ENCODE measurements around the gene D2HGDH. TPM values are rescaled to one million over a fixed set of nuclear protein-coding genes. Genes with fewer than 3 reads are reported as not detected.

Gene D2HGDH
- total and polyA plus RNA-seq, 2 of the 13 experiments (the other 11 are each of a cell fraction or from before 2014, with no cell fraction given): 19.2 to 20.3 TPM

DNA sequence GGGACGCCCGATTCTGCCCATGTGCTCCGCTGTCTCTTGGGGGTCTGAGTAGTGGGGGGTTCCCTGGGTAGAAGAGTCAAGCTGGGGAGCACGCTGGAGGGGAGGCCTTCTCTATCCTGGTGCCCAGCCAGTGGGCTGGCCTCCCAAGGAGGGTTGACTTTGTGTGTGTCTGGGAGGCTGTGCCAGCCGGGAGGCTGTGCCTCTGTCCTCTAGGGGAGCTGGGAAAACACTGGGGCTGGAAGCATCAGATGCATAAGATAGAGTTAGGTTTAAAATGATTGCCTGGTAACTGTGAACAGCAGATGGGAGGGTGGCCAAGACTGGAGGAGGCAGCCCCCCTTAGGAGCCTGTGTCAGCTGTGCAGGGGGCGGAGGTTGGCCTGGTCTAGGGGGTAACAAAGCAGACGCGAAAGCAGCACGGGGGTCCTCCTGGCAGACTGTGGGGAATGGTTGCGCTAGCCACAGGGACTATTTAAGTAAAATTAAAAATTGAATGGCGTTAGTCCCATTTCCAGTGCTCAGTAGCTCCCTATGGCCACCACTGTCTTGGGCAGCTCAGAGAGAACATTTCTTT is 31.3 kb upstream of the D2HGDH start:
- ATAC-seq: peak; percentile 10
- ChIA-PET CTCF (ENCODE audit: low intra/inter-chr PET ratio, low total read pairs) (no interaction called here), POLR2A (interaction anchor here (1.1 to 7.5 kb wide), 10 partner anchors 13 to 187 kb away, joined by 3 to 234 read pairs (median 16); partner anchors contain the start of genes D2HGDH, DTYMK and NEU4)
- H3K27me3 ChIP-seq (ENCODE audit: control insufficient read depth in 1 of 2, insufficient read depth in 2 of 2, low read length in 2 of 2): no peaks in the 10 kb centered on the region
- peaks cover 13% of the 10 kb centered on the region; the same call in 1 of the 2 replicates for H3K9me3 ChIP-seq (ENCODE audit: low read length)
- H3K27ac ChIP-seq (ENCODE audit: extremely low read length, insufficient read depth, low read length): peak overlapping the region; percentile 81
- peaks cover 25% of the 10 kb centered on the region for H3K79me2 ChIP-seq (ENCODE audit: insufficient read depth, low read length)
- H3K9ac ChIP-seq (ENCODE audit: insufficient read depth, low read depth, low read length): peak overlapping the region; percentile 78
- H3K4me2 ChIP-seq (ENCODE audit: low read depth, low read length): peak overlapping the region; percentile 92
- no peak overlapping the region for H2AFZ ChIP-seq (ENCODE audit: low read length)
- in situ Hi-C loops (cut with HindIII; ENCODE audit: extremely low pct_ligation_motif_present, low pct_unique_long_range_greater_than_20kb) (no loop called here), intact Hi-C loops (cut with micrococcal nuclease; ENCODE audit: unreplicated experiment) (no loop called here)
- no peak for FAIRE-seq
- H3K4me1 ChIP-seq (ENCODE audit: insufficient read depth, low read length): peaks cover 28% of the 10 kb centered on the region
- H4K20me1 ChIP-seq (ENCODE audit: insufficient read depth, low read length): peaks cover 18% of the 10 kb centered on the region; the same call in 1 of the 2 replicates
- 44% methylated on average over 11 of the region's 11 CpGs for WGBS (ENCODE audit: low lambda C conversion rate)
- DNase-seq (ENCODE audit: low spot score): no peak
- peak overlapping the region; percentile 81 to 99 (median 94) for H3K4me3 ChIP-seq (replicated peaks in 1 of 3; ENCODE audit: insufficient read depth in 1 of 3, low read depth in 2 of 3, low read length in 3 of 3)
- H3K36me3 ChIP-seq (replicated peaks in 1 of 2; ENCODE audit: control insufficient read depth in 1 of 2, insufficient read depth in 2 of 2, low read length in 2 of 2): peaks cover 17 to 34% of the 10 kb centered on the region in 2 experiments
- BruUV-seq (replicated peaks): TSS peak; percentile 52
- TF ChIP-seq ZBTB3 (CRISPR knock-in tag; IDR thresholded peaks at IDR 0.05; ENCODE audit: borderline replicate concordance, low read depth) (no peak), ZNF570 (CRISPR knock-in tag; IDR thresholded peaks at IDR 0.05; ENCODE audit: borderline replicate concordance) (no peak), ZNF296 (CRISPR knock-in tag; conservative IDR thresholded peaks at IDR 0.05) (0 out of 2 replicates have a peak, but pooled peaks have one; percentile 12), NFIB (CRISPR knock-in tag; IDR thresholded peaks at IDR 0.05; ENCODE audit: borderline replicate concordance) (peak; percentile 14; the same call in 1 of the 2 replicates), ZNF232 (CRISPR knock-in tag; IDR thresholded peaks at IDR 0.05; ENCODE audit: borderline replicate concordance) (no peak), U2AF1 (optimal IDR thresholded peaks at IDR 0.05; ENCODE audit: low read depth, low read length) (peak; percentile 35), ZNF136 (CRISPR knock-in tag; IDR thresholded peaks at IDR 0.05; ENCODE audit: low read depth) (0 out of 2 replicates have a peak, but pooled peaks have one; percentile 57), ZNF274 (CRISPR knock-in tag; IDR thresholded peaks at IDR 0.05) (peak; percentile 70; the same call in 1 of the 2 replicates), HNRNPL (IDR thresholded peaks at IDR 0.05; ENCODE audit: low read depth, low read length) (0 out of 2 replicates have a peak, but pooled peaks have one; percentile 54), SRF (IDR thresholded peaks at IDR 0.05; ENCODE audit: low read depth, low read length) (no peak), ZNF713 (CRISPR knock-in tag; IDR thresholded peaks at IDR 0.05) (no peak), ZNF501 (CRISPR knock-in tag; IDR thresholded peaks at IDR 0.05) (peak; percentile 73), ZNF547 (CRISPR knock-in tag; IDR thresholded peaks at IDR 0.05) (peak; percentile 75; the same call in 1 of the 2 replicates), ZNF3 (CRISPR knock-in tag; IDR thresholded peaks at IDR 0.05) (no peak), POLR2G (IDR thresholded peaks at IDR 0.05; ENCODE audit: low read depth, low read length) (0 out of 2 replicates have a peak, but pooled peaks have one; percentile 26), NFIC (IDR thresholded peaks at IDR 0.05; ENCODE audit: low read length) (no peak), SETDB1 (CRISPR knock-in tag; IDR thresholded peaks at IDR 0.05; ENCODE audit: borderline replicate concordance) (0 out of 2 replicates have a peak, but pooled peaks have one; percentile 39), ZNF33B (CRISPR knock-in tag; IDR thresholded peaks at IDR 0.05) (peak; percentile 67; the same call in 1 of the 2 replicates), MTA1 (CRISPR knock-in tag; IDR thresholded peaks at IDR 0.05; ENCODE audit: borderline replicate concordance) (0 out of 2 replicates have a peak, but pooled peaks have one; percentile 10), CHCHD3 (CRISPR knock-in tag; IDR thresholded peaks at IDR 0.05) (peak; percentile 10; the same call in 1 of the 2 replicates)
- TF ChIP-seq, protein P1, sequence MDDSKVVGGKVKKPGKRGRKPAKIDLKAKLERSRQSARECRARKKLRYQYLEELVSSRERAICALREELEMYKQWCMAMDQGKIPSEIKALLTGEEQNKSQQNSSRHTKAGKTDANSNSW (CRISPR knock-in tag; IDR thresholded peaks at IDR 0.05; ENCODE audit: borderline replicate concordance): 0 out of 2 replicates have a peak, but pooled peaks have one; percentile 49
- TF ChIP-seq, protein P2, sequence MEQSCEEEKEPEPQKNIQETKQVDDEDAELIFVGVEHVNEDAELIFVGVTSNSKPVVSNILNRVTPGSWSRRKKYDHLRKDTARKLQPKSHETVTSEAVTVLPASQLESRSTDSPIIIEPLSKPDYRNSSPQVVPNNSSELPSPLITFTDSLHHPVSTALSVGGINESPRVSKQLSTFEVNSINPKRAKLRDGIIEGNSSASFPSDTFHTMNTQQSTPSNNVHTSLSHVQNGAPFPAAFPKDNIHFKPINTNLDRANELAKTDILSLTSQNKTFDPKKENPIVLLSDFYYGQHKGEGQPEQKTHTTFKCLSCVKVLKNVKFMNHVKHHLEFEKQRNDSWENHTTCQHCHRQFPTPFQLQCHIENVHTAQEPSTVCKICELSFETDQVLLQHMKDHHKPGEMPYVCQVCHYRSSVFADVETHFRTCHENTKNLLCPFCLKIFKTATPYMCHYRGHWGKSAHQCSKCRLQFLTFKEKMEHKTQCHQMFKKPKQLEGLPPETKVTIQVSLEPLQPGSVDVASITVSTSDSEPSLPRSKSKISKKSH (CRISPR knock-in tag; IDR thresholded peaks at IDR 0.05; ENCODE audit: borderline replicate concordance): 0 out of 2 replicates have a peak, but pooled peaks have one; percentile 76
- TF ChIP-seq, protein P3, sequence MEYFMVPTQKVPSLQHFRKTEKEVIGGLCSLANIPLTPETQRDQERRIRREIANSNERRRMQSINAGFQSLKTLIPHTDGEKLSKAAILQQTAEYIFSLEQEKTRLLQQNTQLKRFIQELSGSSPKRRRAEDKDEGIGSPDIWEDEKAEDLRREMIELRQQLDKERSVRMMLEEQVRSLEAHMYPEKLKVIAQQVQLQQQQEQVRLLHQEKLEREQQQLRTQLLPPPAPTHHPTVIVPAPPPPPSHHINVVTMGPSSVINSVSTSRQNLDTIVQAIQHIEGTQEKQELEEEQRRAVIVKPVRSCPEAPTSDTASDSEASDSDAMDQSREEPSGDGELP (IDR thresholded peaks at IDR 0.05; ENCODE audit: borderline replicate concordance, low read depth): peak; percentile 16; the same call in 1 of the 2 replicates

Data from HepG2 (cell line).